ENCODE data around the gene ZC3H11A. TPM values are rescaled to one million over a fixed set of nuclear protein-coding genes. Genes with fewer than 3 reads are reported as not detected.

The ZC3H11A gene
- total RNA-seq, 2 donors from 2014 or later: 65.6 to 66.9 TPM

- WGBS, 2 donors: 100% methylated on average over 1 of the region's 1 CpG
Measured at GRCh38 chr1:203772836-203773235, 22.6 kb upstream of the ZC3H11A start.

GRCh38 chr1:203776636-203777035 lies 18.8 kb upstream of the ZC3H11A start:
- no peaks in the 10 kb centered on the region for H3K9me3 ChIP-seq
- H3K27ac ChIP-seq: no peak overlapping the region
- no peak for ATAC-seq
- no peaks in the 10 kb centered on the region for H3K27me3 ChIP-seq
- H3K36me3 ChIP-seq (replicated peaks in 1 of 2; ENCODE audit: insufficient read depth in 1 of 2, low read depth in 2 of 2): no peaks in the 10 kb centered on the region
- 51 to 55% methylated on average over 4 of the region's 4 CpGs for WGBS, 2 donors
- intact Hi-C loops (cut with DNase I): no loop called here
- no peaks in the 10 kb centered on the region for H3K4me1 ChIP-seq
- TF ChIP-seq POLR2A (IDR thresholded peaks at IDR 0.05): no peak
- TF ChIP-seq, protein P1, sequence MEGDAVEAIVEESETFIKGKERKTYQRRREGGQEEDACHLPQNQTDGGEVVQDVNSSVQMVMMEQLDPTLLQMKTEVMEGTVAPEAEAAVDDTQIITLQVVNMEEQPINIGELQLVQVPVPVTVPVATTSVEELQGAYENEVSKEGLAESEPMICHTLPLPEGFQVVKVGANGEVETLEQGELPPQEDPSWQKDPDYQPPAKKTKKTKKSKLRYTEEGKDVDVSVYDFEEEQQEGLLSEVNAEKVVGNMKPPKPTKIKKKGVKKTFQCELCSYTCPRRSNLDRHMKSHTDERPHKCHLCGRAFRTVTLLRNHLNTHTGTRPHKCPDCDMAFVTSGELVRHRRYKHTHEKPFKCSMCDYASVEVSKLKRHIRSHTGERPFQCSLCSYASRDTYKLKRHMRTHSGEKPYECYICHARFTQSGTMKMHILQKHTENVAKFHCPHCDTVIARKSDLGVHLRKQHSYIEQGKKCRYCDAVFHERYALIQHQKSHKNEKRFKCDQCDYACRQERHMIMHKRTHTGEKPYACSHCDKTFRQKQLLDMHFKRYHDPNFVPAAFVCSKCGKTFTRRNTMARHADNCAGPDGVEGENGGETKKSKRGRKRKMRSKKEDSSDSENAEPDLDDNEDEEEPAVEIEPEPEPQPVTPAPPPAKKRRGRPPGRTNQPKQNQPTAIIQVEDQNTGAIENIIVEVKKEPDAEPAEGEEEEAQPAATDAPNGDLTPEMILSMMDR (IDR thresholded peaks at IDR 0.05): peak in 3 of 7 experiments; percentile 10 to 25 (median 14)
- DNase-seq: peak in 1 of 4 donors; percentile 18
- no peak overlapping the region for H3K4me3 ChIP-seq

More at GRCh38 chr1:203772836-203773235, 22.6 kb upstream of the ZC3H11A start:
- Histone ChIP-seq H3K4me3 (no peak overlapping the region), H3K4me1 (peaks cover 12% of the 10 kb centered on the region), H3K9me3 (no peaks in the 10 kb centered on the region), H3K36me3 (replicated peaks in 1 of 2; ENCODE audit: insufficient read depth in 1 of 2, low read depth in 2 of 2) (no peaks in the 10 kb centered on the region), H3K27ac (no peak overlapping the region), H3K27me3 (no peaks in the 10 kb centered on the region)
- ATAC-seq (no peak), DNase-seq (no peak)
- TF ChIP-seq POLR2A (IDR thresholded peaks at IDR 0.05): no peak
- TF ChIP-seq, protein P1 (IDR thresholded peaks at IDR 0.05): no peak
- intact Hi-C loops (cut with DNase I): no loop called here

- Histone ChIP-seq H3K4me3 (no peak overlapping the region), H3K36me3 (replicated peaks in 1 of 2; ENCODE audit: insufficient read depth in 1 of 2, low read depth in 2 of 2) (no peaks in the 10 kb centered on the region), H3K9me3 (no peaks in the 10 kb centered on the region), H3K4me1 (no peaks in the 10 kb centered on the region), H3K27ac (no peak overlapping the region), H3K27me3 (no peaks in the 10 kb centered on the region)
- intact Hi-C loops (cut with DNase I): no loop called here
- TF ChIP-seq, protein P1 (IDR thresholded peaks at IDR 0.05): no peak
- TF ChIP-seq POLR2A (IDR thresholded peaks at IDR 0.05): no peak
- DNase-seq (no peak), ATAC-seq (no peak)
- 61 to 62% methylated on average over 3 of the region's 3 CpGs for WGBS, 2 donors
Measured at GRCh38 chr1:203777596-203777995, 17.8 kb upstream of the ZC3H11A start.

GRCh38 chr1:203778146-203778545 lies 17.3 kb upstream of the ZC3H11A start:
- H3K9me3 ChIP-seq: no peaks in the 10 kb centered on the region
- H3K4me1 ChIP-seq: no peaks in the 10 kb centered on the region
- intact Hi-C loops (cut with DNase I): no loop called here
- TF ChIP-seq, protein P1 (IDR thresholded peaks at IDR 0.05): no peak
- TF ChIP-seq POLR2A (IDR thresholded peaks at IDR 0.05): no peak
- H3K27me3 ChIP-seq: no peaks in the 10 kb centered on the region
- H3K27ac ChIP-seq: no peak overlapping the region
- no peak overlapping the region for H3K4me3 ChIP-seq
- ATAC-seq (no peak), DNase-seq (no peak)
- 69 to 77% methylated on average over 3 of the region's 3 CpGs for WGBS, 2 donors
- H3K36me3 ChIP-seq (replicated peaks in 1 of 2; ENCODE audit: insufficient read depth in 1 of 2, low read depth in 2 of 2): no peaks in the 10 kb centered on the region

GRCh38 chr1:203778789-203779188 lies 16.6 kb upstream of the ZC3H11A start:
- no peaks in the 10 kb centered on the region for H3K27me3 ChIP-seq
- no peak overlapping the region for H3K27ac ChIP-seq
- H3K4me1 ChIP-seq: no peaks in the 10 kb centered on the region
- no peaks in the 10 kb centered on the region for H3K36me3 ChIP-seq (replicated peaks in 1 of 2; ENCODE audit: insufficient read depth in 1 of 2, low read depth in 2 of 2)
- no peak for ATAC-seq
- no peaks in the 10 kb centered on the region for H3K9me3 ChIP-seq
- intact Hi-C loops (cut with DNase I): no loop called here
- no peak for DNase-seq
- H3K4me3 ChIP-seq: no peak overlapping the region
- 69 to 84% methylated on average over 4 of the region's 4 CpGs for WGBS, 2 donors
- TF ChIP-seq POLR2A (IDR thresholded peaks at IDR 0.05): no peak
- TF ChIP-seq, protein P1 (IDR thresholded peaks at IDR 0.05): no peak
